HG03520 (cell line): ENCODE measurements around the gene MINDY4.
A peak's percentile ranks its signal among the peaks of the same experiment; 100 is the strongest.

Source experiments
- ATAC-seq: cut with Tn5 transposase; IDR thresholded peaks from one replicate; pipeline ENCODE4 v1.9.1; 2021; ENCODE audit warnings: mild to moderate bottlenecking, moderate library complexity; ENCODE audit not compliant: unreplicated experiment

MINDY4 gene

DNA sequence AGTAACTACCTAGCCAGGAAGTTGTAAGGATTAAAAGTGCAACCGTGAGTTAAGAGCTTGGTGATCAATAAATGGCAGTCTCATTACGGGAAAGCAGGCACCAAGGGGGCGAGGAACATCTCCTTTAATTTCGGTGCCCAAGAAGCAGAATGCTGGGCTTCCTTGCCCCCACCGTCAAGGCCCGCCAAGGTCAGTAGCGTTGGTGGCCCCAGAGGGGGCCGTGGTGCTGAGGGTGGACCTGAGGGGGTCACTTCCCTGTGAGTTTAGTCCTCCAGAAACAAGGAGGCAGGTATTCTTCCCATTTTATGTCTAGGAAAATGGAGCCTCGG, 408 bp upstream of the MINDY4 start:
- ATAC-seq = no peak

DNA sequence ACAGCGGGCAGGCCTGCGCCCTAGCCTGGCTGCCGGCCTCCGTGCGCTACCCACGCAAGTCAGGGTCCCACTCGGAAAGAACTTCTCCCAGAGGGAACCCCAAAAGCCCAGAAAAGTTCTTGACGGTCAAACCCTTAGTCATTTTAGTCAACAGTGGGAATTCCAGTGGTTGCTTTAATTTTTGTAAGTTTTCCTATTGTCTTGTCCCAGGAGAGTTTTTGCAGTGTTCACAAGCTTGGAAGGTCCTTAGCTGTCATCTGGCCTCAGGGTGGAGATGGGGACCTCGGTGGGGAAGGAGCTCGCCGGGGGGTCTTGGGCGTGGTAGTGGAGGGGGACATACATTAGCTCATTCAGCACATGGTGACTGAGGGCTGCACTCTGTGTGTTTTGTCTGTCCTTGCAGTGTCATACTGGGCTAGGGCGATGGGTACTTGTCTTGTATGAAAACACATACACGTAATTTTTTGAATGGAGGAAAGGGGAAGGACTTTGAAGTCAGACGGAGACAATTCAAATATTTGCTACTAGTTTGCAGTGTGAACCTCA, 736 bp downstream of the MINDY4 start:
- no peak for ATAC-seq

DNA sequence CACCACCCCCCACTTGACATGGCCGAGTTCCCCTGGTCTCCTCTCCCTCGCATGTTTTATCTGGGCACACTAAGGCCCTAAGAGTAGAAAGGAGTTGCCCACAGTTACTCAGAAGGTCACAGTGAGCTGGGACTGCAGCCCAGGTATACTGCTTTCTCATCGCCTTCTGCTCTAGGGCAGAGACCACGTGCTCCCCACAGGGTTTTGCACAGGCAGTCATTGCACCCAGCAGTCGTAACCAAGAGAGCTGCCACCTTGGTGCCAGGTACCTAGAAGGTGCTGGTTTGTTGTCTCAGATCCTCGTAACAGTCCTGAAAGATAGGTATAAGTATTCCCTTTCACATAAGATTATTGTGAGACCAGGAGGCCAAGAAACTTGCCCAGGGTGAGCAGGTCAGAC, 1.8 kb downstream of the MINDY4 start:
- ATAC-seq = no peak

DNA sequence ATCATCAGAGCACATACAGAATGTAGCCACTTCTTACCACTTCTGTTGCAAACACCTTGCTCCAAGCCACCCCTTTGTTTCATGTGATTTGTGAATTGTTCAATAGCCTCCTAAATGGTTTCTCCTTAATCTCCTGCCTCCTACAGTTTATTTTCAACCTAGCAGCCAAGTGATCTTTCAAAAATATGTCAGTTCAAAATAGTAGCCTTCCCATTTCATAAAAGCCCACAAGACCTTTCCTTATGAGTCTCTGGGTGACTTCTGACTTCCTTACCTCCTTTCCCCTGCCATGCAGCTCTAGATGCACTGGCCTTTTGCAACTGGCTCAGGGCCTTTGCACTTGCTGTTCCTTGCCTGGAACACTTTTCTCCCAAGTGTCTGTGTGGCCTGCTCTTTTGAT, 4.8 kb downstream of the MINDY4 start:
- ATAC-seq = no peak

DNA sequence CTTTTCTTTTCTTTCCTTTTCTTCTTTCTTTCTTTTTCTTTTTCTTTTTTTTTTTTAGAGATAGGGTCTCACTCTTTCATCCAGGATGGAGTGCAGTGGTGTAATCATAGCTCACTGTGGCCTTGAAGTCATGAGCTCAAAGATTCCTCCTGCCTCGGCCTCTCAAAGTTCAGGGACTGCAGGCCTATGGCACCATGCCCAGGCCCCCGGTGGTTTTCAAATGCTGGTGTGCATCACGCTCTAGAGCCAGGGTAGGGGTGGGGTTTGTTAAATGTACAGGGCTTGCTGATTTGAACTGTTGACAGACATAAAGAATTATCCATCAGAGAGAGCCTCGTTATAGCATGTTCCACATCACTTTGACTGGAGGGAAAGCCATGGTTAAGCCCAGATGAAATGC, 5.8 kb downstream of the MINDY4 start:
- no peak for ATAC-seq

DNA sequence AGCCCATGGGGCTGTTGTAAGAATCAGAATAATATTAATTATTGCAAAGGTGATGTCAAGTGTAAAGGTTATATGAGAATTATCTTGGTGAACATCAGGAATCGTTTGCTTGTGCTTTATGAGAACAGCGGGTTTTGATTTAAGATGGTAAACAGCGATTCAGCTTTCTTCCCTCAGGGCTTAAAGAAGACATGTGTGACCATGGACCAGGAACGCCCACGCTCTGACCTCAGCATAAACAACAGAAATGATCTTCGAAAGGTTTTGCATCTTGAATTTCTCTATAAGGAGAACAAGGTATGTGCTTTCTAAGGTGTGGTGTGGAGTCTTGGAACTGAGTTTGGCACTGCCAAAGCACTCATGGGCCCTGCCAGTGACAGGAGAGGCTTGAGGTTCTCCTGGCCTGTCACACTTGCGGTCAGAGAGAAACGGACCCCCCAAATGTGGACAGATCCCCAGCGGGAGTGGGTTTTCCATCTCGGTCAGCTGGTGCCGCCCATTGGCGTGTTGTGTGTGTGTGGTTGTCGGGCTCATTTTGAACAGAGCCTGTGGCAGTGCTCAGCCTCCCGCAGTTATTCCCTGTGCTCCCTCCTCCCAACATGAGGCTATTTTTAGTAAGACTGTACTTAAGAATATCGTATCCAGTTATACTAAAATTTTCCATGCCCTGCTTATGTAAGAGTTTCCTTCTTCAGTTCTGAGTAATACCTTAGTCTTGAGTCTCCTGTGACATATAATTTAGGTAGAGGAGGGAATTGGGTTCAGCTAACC, 7.2 kb downstream of the MINDY4 start:
- no peak for ATAC-seq

DNA sequence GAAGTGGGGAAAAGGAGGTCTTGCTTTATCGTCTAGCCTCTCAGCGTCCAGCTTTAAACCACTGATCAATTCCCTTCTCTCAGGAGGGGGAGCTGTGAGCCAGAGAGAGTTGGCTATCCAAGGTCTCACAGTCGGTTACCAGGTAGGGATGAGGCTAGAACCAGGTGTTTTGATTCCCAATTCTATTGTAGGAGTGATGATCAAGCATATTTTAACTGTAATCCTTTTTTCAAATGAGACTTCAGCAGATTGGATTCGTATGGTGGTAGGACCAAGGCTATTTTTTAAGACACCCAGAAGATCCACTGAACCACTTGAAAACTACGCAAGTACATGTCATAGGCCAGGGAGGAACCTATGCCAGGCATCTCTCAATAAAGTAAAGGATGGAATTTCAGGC, 8.4 kb downstream of the MINDY4 start:
- ATAC-seq = no peak

DNA sequence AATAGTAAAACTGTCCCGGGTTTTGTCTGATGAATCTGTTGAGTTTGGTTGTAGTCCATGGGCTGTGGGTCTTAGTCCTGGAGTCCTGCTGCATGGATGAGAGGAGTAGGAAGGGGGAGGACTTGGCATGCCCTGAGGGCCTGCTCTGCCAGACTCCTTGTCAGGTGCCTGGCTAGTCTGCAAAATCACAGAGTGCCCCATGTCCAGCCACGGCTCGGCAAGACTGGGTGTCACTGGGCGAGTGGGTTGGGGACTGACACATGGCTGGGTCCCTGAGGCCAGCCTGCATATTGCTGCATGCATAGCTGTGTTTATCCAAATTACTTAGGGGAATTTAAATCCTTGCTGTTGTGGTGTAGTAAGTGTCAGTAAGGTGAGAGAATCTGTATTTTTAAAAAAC, 9.7 kb downstream of the MINDY4 start:
- no peak for ATAC-seq

DNA sequence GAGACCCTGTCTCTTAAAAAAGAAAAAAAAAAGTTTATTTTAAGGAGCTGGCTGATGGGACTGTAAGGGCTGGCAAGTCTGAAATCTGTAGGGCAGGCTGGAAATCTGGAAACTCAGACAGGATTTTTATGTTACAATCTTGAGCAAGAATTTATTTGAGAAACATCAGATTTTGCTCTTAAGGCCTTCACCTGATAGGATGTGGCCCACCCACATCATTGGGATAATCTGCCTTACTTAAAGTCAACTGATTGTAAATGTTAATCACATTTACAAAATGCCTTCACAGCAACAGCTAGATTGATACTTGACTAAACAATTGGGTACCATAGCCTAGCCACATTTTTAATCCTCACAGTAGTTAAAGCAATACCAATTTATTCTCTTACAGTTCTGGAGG, 11.5 kb downstream of the MINDY4 start:
- no peak for ATAC-seq

DNA sequence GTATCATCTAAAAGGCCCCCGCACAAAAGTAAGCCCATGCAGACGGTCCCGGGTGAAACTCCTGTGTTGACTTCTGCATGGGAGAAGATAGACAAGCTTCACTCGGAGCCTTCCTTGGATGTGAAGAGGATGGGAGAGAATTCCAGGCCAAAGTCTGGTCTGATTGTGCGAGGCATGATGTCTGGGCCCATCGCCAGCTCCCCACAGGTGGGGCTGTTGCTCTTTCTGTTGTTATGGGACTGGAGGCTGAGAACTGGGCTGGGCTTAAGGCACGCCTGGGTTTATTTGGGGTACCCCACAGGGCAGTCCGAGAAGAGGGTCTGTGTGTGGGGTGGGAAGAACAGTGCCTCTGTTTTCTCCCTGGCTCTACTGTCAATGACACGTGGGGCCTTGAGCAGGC, 14.6 kb downstream of the MINDY4 start:
- ATAC-seq = no peak

DNA sequence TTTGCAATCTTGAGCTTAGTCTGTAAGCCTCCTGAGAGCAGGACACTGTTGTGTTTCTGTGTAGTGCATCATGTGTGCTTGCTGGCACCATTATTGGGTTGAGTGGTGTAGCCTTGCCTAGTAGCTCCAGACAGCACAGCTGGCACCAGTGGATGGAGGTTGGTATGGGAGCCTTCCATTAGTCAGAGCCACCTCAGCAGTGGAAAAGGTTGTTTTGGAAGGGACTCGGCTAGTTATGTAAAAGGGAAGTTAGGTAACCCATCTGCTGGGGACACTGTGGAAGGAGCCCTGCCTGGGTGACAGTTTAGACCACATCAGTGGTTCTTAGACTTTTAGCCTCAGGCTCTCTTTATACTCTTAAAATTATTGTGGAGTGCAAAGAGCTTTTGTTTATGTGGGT, 16.3 kb downstream of the MINDY4 start:
- ATAC-seq = no peak

DNA sequence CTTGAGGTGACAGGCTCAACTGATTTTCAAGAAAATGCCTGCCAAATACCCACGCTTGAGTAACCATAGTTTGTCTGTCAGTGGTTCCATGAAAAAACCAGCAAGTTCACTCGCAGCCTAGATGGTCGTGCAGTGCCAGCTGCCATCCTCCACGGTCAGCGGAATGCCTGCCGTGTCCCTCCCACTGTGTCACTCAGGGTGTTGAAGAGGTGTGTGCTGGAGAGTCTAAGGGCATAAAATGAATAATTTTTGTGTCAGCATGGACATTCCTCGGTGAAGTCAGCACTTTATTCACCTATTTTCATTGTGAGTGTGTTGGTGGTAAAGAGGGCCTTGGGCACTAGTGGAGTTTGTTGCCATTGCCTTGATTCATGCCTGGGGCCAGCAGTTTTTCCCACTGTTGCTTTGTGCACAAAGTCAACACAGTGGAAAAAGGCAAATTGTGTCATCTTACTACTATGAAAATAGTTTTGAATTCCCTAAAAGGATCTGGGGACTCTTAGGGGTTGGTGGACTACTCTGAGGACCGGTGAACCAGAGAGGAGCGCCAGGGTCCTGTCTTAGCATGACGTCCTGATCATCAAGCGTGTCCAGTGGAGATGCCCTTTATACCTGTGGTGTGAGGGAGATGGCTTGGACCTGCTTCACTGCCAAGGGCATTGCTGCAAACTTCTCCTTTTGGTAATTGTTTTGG, 17.6 kb downstream of the MINDY4 start:
- no peak for ATAC-seq

DNA sequence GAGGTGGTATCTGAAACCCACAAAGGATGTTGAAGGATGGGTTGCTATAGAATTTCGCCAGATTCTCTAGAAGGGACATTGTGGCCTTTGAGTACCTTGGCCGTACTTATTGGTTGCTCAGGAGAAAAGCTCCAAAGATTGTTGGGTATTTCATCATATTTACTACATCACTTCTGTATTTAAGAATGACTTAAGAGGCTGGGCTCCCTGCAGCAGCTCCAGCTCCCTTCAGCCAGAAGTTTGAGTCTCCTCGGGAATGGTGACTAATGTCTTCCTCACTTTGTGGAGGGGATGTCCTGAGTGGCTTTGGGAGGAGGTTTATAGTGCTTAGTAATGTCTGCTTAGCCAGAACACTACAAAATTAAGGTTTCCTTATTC, 18.1 kb downstream of the MINDY4 start:
- ATAC-seq = no peak

DNA sequence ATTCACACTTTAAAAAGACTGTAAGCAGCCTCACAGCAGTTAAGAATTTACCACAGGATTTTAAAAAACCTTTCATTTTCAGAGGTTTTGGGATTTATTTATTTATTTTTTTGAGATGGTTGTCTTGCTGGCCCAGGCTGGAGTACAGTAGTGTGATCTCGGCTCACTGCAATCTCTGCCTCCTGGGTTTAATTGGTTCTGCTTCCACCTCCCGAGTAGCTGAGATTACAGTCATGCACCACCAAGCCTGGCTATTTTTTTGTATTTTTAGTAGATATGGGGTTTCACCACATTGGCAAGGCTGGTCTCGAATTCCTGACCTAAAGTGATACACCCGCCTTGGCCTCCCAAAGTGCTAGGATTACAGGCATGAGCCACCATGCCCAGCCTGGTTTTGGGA, 19.1 kb downstream of the MINDY4 start:
- ATAC-seq = no peak

DNA sequence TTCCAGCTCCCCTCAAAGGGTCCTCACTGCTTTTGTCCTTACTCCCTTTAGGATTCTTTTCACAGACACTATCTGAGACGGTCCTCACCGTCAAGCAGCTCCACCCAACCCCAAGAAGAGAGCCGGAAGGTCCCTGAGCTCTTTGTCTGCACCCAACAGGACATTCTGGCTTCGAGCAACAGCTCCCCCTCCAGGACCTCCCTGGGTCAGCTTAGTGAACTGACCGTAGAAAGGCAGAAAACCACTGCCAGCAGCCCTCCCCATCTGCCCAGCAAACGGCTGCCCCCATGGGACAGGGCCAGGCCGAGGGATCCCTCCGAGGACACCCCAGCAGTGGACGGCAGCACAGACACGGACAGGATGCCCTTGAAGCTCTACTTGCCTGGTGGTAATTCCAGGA, 19.9 kb downstream of the MINDY4 start:
- no peak for ATAC-seq

DNA sequence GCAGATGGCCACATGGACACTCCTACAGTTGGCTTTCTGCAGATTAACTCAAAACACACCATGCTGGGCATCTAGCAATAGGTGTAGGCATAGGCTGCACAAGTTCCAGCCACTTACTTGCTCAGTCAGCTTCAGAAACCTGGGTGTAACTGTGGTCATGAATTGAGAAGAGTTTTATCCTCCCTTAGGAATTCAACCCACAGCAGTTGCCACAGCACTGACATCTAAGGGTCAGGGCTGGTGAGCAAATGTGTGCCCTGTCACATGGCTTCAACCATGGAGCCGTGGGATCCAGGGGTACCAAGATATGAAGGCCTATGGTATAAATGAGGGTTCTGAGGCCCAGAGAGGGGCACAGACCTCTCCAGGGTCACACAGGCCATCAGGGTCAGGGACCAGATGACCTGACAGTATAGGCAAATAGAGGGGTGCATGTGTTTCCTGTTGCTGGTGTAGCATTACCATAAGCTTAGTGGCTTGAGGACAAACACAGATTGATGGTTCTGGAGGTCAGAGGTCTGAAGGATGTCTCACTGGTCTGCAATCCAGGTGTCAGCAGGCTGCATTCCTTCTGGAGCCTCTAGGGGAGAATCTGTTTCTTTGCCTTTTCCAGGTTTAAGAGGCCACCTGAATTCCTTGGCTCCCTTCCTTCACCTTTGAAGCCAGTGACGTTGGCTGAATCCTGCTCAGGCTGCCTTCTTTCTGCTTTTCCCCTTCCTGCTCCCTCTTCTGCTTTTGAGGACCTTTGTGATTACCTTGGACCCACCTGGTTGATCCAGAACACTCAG, 24.1 kb downstream of the MINDY4 start:
- no peak for ATAC-seq

DNA sequence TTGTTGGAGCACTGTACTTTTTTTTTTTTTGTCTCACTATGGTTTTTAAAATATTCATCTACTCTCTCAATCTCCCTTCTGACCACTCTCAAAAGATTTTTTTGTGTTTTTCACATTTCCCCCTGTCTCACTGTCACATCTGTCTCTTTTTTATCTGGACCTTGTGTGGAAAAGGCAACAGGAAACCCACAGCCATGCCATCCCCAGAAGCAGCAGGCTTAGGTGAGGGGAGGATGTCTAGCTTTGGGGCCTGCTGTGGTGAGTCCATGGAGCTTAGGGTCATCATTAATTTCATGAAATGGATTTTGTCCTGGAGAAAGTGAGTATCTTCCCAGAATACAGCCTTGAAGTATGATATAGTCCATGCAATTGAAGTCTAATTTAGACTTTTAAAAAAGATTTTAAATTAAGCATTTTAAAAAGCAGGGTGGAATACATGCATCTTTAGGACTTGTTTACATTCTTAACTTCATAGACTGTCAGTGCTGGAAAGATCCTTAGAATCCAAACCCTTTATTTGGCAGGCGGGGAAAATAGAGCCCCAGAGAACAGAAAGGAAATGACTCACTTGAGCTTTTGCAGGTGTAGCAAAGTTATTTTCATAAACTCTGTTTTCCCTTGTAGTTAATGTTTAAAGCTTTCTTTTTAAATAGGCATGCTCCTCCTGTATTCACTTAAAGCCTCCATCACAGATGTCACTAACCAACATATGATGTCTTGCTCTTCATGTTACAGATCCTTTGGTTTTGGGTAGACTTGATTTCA, 25.1 kb downstream of the MINDY4 start:
- no peak for ATAC-seq

DNA sequence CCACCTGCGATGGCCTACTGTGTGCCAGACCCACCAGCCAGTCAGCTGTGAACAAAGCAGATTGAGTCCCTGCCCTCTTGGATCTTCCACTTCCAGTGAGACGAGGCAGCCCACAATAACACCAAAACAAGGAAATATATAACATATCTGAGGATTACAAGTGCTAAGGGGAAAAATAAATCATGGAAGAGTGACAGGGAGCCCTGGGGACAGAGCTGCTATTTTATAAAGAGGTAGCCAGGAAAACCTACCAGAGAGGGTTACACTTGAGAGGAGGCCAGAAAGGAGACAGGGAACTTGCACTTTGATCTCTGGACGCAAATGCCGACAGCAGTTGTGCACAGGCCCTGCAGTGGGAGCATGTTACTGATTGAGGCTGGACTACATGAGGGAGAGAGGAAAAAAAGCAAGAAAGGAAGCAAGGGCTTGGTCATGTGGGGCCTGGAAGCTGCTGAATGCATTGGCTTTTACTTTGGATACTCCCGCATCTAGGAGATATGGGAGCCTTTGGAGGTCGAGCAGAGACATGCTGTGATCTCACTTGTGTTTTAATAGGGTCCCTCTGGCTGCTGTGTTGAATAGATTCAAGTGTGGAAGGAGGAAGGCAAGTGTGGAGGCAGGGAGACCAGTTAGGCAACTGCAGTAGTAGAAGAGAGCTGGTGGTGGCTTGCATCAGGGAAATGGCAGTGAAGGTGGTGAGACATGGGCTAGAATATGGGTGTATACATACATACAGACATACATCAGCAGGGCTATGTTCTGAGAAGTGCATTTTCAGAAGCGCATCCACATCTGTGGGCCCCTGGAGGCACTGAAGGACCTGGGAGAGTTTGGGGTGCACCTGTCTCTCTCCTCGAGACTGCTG, 26.2 kb downstream of the MINDY4 start:
- ATAC-seq = no peak

DNA sequence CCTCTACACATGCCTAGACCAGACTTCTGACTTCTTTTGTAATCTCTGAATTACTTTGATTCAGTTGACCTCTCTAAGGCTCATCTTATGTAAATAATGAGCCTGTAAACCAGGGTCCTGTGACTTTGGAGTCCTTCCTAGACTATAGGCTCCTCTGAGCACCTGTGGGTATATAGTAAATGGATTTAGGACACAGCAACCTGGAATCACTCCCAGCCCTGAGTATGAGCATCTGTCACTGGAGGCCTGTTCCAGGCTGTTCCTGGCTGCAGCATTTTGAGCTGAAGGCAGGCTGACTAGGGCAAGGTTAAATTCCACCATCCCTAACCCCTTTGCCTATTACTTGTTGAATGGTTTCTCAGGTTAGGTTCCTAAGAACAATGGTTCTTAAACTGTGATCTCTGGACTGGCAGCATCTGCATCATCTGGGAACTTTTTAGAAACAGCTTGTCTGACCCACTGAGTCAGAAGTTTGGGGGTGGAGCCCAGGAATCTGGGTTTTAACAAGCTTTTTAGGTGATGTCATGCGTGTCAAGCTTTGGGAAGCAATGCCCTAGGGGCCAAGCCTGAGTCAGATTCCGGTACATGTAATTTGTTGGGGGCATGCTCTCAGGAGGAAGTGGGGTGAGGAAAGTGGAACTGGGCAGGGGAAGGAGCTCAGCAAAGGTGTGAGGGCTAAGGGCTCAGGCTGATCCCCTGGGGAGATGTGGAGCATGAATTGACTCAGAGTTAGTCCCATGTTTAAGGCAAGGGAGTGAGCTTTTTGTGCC, 28.2 kb downstream of the MINDY4 start:
- peak; percentile 56 for ATAC-seq
